ENCODE data around the gene MTCH2. TPM values are rescaled to one million over a fixed set of nuclear protein-coding genes. Genes with fewer than 3 reads are reported as not detected.

Gene MTCH2
- polyA plus RNA-seq, 12 donors, result 40.1 to 81.5 (median 76.6) TPM; not detected in 1

GRCh38 chr11:47592970-47593369 lies 49.4 kb downstream of the MTCH2 start:
- DNase-seq, result no peak

- no peak for DNase-seq
These were observed 50.1 kb downstream of the MTCH2 start for GRCh38 chr11:47592251-47592650.

GRCh38 chr11:47591764-47592163 lies 50.6 kb downstream of the MTCH2 start:
- DNase-seq, result no peak

GRCh38 chr11:47589977-47590861 lies 52.1 kb downstream of the MTCH2 start:
- DNase-seq, result peak; percentile 67

DNA sequence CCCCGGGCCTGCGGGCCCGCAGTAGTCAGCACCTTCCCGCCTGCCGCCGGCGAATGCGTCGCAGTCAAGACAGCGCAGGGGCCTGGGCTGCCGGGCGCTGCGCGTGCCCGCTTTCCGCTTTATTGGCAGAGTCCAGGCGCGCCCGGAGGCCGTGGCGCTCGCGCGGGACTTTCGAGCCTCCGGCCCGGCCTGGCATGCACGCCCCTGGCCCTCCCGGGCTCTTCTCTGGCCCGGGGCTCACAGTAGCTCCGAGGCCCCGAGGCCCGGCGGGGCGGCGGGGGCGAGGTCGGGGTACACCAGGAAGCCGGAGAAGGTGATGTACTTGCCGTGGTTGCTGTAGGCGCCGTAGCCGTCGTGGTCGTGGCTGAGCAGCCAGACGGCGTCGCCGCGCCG lies 52.8 kb downstream of the MTCH2 start:
- no peak for DNase-seq

DNA sequence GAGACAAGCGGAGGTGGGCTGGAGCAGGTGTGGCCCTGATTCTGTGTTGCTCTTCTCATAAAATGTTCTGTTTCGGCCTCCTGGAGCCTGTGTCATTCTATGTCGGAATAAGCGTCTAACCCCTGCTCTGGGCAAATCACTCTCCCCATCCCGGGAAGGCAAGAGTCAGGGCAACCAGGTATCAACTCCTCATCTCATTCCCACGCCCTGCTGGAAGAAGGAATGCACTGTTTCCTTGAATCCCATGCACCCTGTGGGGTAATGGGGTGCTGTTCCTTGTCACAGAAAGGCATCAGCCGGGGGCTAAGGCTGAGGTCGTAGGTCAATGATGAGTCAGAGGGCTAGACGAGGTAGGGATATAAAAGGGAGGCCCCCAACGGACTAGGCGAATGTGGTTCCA lies 53.2 kb downstream of the MTCH2 start:
- DNase-seq, result no peak

GRCh38 chr11:47587723-47588326 lies 54.5 kb downstream of the MTCH2 start:
- no peak for DNase-seq

GRCh38 chr11:47587039-47587716 lies 55.2 kb downstream of the MTCH2 start:
- DNase-seq, result no peak

DNA sequence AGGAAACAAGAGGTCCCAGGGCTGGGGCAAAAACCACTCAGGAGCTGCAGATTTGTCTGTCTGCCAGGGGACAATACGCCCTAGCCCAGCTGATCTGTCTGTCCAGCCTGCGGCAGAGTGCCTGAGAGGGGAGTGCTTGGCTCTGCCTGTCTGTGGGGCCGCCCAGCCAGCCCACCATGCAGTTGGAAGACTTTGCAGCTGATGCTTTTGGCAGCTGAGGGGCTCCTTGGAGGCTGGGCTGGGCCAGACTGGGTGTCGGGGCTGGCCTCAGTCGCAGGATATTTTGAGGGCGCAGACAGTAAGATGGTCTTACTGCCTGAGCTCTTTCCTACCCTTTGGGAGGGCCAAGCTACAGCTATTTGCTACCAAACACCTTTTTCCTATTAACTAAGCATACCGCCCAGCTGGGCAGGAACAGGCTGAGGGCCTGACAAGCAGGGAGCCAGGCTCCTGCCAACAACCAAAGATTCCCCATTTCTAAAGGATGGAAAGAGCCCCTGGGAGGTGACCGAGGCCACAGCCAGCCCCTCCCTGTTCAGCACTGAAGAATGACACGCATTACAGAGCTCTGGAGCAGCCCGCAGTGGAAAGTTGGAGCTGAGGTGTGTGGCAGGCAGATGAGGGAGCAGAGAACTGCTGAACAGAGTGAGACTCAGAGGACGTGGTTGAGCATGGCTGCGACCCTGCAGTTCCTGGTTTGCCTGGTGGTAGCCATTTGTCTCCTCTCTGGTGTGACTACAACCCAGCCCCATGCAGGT lies 56.1 kb downstream of the MTCH2 start, which contains the start of gene FAM180B:
FAM180B (plus strand) TSS at position 581 of the 758 bp plus-strand sequence; CDS start at position 672, 91 bp downstream.
- DNase-seq, result peak; percentile 72

- no peak for DNase-seq
These were observed 58.5 kb downstream of the MTCH2 start for GRCh38 chr11:47583844-47584243.

- DNase-seq, result peak; percentile 96
These were observed 63.5 kb downstream of the MTCH2 start, which contains the start of the genes KBTBD4 and NDUFS3 for GRCh38 chr11:47578524-47579494. TSS of gene KBTBD4 (minus strand) at chr11:47578970. CDS start at chr11:47578951, 19 bp downstream. TSS of gene NDUFS3 (plus strand) at chr11:47579074. CDS start at chr11:47579092, 18 bp downstream.

GRCh38 chr11:47577460-47578041 lies 64.8 kb downstream of the MTCH2 start:
- DNase-seq, result no peak

GRCh38 chr11:47573321-47573720 lies 69.0 kb downstream of the MTCH2 start:
- DNase-seq, result no peak

DNA sequence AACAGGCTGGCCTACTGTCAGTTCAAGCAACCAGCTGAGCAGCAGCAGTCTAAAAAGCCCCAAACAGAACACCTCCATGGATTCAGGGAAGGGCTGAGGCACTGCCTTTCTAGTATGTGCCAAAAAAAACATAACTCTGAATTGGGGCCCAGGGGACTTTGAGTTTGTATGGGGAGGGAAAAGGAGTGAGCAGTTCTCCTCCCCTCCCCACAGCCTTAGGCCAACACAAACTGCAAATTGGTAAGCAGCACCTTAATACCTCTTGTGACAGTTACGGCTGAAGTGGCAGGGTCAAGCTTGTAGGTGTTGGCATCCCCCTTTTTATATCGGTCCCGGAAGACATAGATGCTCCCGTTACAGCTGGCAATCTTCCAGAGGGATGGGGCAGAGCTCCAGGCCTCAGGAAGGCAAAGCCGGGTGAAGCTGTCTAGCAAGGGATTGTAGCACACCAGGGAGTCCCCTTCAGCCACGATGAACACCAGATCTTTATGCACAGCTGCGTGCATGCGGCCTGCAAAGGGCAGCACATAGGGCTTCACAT lies 69.6 kb downstream of the MTCH2 start:
- DNase-seq, result no peak

GRCh38 chr11:47571895-47572294 lies 70.5 kb downstream of the MTCH2 start:
- DNase-seq, result no peak

- DNase-seq, result no peak
These were observed 71.0 kb downstream of the MTCH2 start for GRCh38 chr11:47571357-47571729.

GRCh38 chr11:47570651-47571356 lies 71.6 kb downstream of the MTCH2 start:
- no peak for DNase-seq

- DNase-seq, result no peak
These were observed 72.7 kb downstream of the MTCH2 start for GRCh38 chr11:47569646-47570045.
